Fibroblast of peridontal ligament (primary cell): ENCODE data around the gene ABL1.

ENCODE experiments used
- DNase-seq: peaks from one replicate; pipeline ENCODE4 v3.0.0-alpha.2; 2010; ENCODE audit errors: extremely low read depth

ABL1 gene

GRCh38 chr9:130849356-130849755 lies 14.3 kb downstream of the ABL1 start:
- no peak for DNase-seq

GRCh38 chr9:130852801-130853200 lies 17.7 kb downstream of the ABL1 start:
- no peak for DNase-seq

GRCh38 chr9:130854092-130854491 lies 19.0 kb downstream of the ABL1 start:
- DNase-seq = no peak

GRCh38 chr9:130854835-130855234 lies 19.8 kb downstream of the ABL1 start:
- no peak for DNase-seq

- DNase-seq = no peak
Observed at GRCh38 chr9:130856474-130856873, 21.4 kb downstream of the ABL1 start.

GRCh38 chr9:130857864-130858738 lies 23.0 kb downstream of the ABL1 start:
- DNase-seq = peak; percentile 92

- DNase-seq = no peak
Observed at GRCh38 chr9:130858739-130859705, 24.0 kb downstream of the ABL1 start.

GRCh38 chr9:130860458-130861316 lies 25.6 kb downstream of the ABL1 start:
- DNase-seq = peak; percentile 95

- DNase-seq = no peak
Observed at GRCh38 chr9:130861372-130862180, 26.5 kb downstream of the ABL1 start.

GRCh38 chr9:130862217-130862616 lies 27.2 kb downstream of the ABL1 start:
- no peak for DNase-seq

GRCh38 chr9:130862747-130863146 lies 27.7 kb downstream of the ABL1 start:
- no peak for DNase-seq

- no peak for DNase-seq
Observed at GRCh38 chr9:130864541-130864940, 29.5 kb downstream of the ABL1 start.

- no peak for DNase-seq
Observed at GRCh38 chr9:130865921-130866320, 30.9 kb downstream of the ABL1 start.

GRCh38 chr9:130866474-130866965 lies 31.5 kb downstream of the ABL1 start:
- peak; percentile 86 for DNase-seq

GRCh38 chr9:130867556-130867955 lies 32.5 kb downstream of the ABL1 start:
- DNase-seq = no peak

GRCh38 chr9:130868230-130868629 lies 33.2 kb downstream of the ABL1 start:
- DNase-seq = no peak

GRCh38 chr9:130869250-130869649 lies 34.2 kb downstream of the ABL1 start:
- DNase-seq = no peak

GRCh38 chr9:130870491-130871381 lies 35.7 kb downstream of the ABL1 start:
- DNase-seq = no peak

GRCh38 chr9:130871395-130872062 lies 36.5 kb downstream of the ABL1 start:
- no peak for DNase-seq
